GM12874 (cell line): ENCODE results near the gene NCK2.

Experiments used
- CTCF ChIP-seq: IDR thresholded peaks from 2 replicates; pipeline ENCODE4 v1.5.1; 2011; ENCODE audit warnings: low read depth, mild to moderate bottlenecking, control low read depth, low read length, moderate library complexity; ENCODE audit not compliant: insufficient read depth

NCK2 gene

DNA sequence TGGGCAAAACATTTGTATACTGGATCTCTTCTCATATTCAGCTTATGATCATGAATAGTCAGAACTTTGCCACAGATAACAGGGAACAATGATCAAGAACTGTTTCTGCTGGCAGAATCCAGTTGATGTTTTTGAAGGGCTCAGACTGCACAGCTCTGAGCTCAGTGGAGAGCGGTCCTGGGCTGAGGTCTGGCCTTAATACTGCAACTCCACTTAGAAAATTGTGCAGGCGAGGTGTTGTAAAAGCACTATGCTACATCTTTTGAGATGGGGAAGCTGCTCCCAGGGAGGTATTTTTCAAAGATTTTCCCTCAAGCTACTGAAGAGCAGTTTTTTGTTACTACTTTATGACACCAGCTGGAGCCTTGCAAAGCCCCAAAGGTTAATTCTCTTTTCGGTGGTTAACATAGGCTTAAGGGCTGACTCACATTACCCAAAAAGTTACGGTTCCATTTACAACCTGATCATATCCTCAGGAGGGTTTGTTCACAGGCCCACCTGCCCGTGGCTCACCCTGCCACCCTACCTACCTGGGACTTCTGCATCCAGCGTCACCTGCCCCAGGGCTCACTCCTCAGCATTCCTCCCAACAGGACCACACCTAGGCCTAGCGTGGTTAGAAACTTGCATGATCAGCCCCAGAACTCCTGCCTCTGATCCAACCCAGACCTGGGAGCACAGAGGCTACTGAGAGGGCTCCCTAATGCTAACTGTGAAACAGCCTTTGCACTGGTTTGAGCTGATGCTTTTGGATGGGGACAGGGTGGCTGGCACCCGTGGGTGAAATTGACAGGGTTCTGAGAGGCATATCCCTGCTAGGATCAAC, 114.4 kb downstream of the NCK2 start:
- no peak for TF ChIP-seq CTCF

- no peak for TF ChIP-seq CTCF
These were observed 114.9 kb downstream of the NCK2 start for GRCh38 chr2:105859694-105859951.

- TF ChIP-seq CTCF: no peak
These were observed 115.9 kb downstream of the NCK2 start for GRCh38 chr2:105860567-105860966.

DNA sequence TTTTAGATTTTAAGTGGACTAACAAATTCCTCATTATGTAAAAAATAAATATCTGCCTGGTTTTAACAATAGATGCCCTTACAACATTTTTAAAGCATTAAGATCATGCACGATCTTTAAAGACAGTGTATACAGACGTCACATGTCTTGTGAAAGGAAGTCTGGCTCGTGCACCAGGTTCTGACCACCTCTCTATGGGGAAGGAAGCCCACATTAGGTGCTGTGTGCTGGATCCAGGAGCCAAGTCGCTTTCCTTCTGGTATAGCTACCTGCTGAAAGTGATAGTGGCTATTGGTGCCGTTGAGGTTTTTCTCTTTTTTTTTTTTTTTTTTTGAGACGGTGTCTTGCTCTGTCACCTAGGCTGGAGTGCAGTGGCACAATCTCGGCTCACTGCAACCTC, 116.5 kb downstream of the NCK2 start:
- no peak for TF ChIP-seq CTCF

- no peak for TF ChIP-seq CTCF
These were observed 118.1 kb downstream of the NCK2 start for GRCh38 chr2:105862843-105863242.

DNA sequence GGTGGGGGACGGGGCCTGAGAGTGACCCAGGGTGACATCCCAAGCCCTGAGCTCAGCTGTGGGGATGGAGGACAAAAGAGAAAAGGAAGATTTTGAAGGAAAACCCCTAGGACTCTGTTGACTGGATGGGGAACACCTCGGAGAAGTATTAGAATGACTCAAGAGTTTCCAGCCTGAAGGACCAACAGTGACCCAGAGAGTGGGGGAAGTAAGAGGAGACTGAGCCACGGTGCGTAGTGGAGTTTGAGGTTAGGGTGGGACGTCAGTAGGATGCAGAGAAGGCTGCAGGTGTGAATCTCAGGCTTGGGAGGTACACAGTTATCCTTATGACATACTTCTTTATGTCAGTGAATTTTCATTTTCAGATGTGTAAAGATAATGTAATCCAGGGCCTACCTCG, 119.5 kb downstream of the NCK2 start:
- TF ChIP-seq CTCF: no peak

DNA sequence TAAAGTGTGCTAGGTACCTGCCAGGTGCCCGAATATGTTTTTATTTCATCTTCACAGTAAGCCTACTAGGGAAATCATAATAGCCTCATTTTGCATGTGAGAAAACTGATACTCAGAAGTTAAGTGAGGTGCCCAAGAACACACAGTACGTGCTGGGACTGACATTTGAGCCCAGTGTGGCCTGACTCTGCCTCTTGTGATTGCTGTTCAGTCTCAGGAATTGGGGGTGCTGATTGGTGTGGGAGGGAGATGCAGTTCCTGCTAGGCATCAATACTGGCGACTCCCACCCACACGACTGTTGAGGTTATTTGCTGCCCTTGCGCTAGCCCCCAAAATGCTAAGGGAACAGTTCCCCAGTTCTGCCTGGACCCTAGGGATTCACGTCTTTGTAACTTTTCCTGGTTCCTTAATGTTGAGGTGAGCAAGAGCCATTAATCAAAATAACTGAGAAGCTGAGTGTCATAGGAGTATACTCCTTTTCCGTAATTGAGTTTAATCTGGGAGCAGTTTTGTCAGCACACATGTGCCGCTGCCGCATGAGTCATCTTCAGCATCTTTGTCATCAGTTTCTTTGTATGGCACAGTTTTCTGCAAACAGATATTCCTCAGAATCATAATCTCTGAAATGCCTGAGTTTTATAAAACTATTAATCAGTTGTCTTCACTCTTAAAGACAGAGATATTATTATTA, 120.7 kb downstream of the NCK2 start:
- TF ChIP-seq CTCF: no peak
